VCaP (cell line): ENCODE data around the gene SYT1.

Source experiments
- H3K27ac ChIP-seq: fragments of 450-650 bp; 2 replicates; pipeline ENCODE4 v1.5.1; 2017
- CTCF ChIP-seq: fragments of 450-650 bp; conservative IDR thresholded peaks from 2 replicates; pipeline ENCODE4 v1.5.1; 2017; ENCODE audit warnings: mild to moderate bottlenecking, moderate library complexity

The SYT1 gene

GRCh38 chr12:79082595-79082994 lies 218.0 kb downstream of the SYT1 start:
- no peak for TF ChIP-seq CTCF
- H3K27ac ChIP-seq: no peak overlapping the region

GRCh38 chr12:79083181-79083580 lies 218.6 kb downstream of the SYT1 start:
- H3K27ac ChIP-seq: no peak overlapping the region
- TF ChIP-seq CTCF: no peak

GRCh38 chr12:79085106-79085682 lies 220.6 kb downstream of the SYT1 start:
- no peak for TF ChIP-seq CTCF
- no peak overlapping the region for H3K27ac ChIP-seq

GRCh38 chr12:79086541-79087296 lies 222.1 kb downstream of the SYT1 start:
- TF ChIP-seq CTCF: no peak
- H3K27ac ChIP-seq: no peak overlapping the region

- no peak overlapping the region for H3K27ac ChIP-seq
- TF ChIP-seq CTCF: no peak
Measured at GRCh38 chr12:79098530-79098929, 234.0 kb downstream of the SYT1 start.

GRCh38 chr12:79108962-79109361 lies 244.4 kb downstream of the SYT1 start:
- TF ChIP-seq CTCF: no peak
- H3K27ac ChIP-seq: no peak overlapping the region

GRCh38 chr12:79114896-79115295 lies 250.3 kb downstream of the SYT1 start:
- H3K27ac ChIP-seq: no peak overlapping the region
- TF ChIP-seq CTCF: no peak
